SK-N-SH treated with all-trans-retinoic acid at 6 μM for 48 hours (cell line): ENCODE results near the gene JAKMIP1.

Experiments
- ATAC-seq: fragments of 200-7000 bp; cut with Tn5 transposase; 3 replicates; pipeline ENCODE4 v1.9.1; 2020; ENCODE audit warnings: mild to moderate bottlenecking, moderate library complexity
- ARNTL ChIP-seq: fragments of 450-650 bp; formaldehyde crosslinking; IDR thresholded peaks from 2 replicates; pipeline ENCODE4 v1.5.0; 2020; ENCODE audit warnings: low read depth, mild to moderate bottlenecking, moderate library complexity, borderline replicate concordance
- BACH2 ChIP-seq: fragments of 250-450 bp; sonication (Bioruptor Pico); IDR thresholded peaks from 2 replicates; pipeline ENCODE4 v1.9.0; 2021; ENCODE audit warnings: mild to moderate bottlenecking, borderline replicate concordance
- CREB5 ChIP-seq: fragments of 250-450 bp; sonication (Bioruptor Pico); IDR thresholded peaks from 2 replicates; pipeline ENCODE4 v1.5.1; 2020; ENCODE audit warnings: low read depth, mild to moderate bottlenecking, moderate library complexity
- CSDC2 ChIP-seq: fragments of 250-450 bp; sonication (Bioruptor Pico); IDR thresholded peaks from 2 replicates; pipeline ENCODE4 v1.5.0; 2020; ENCODE audit warnings: mild to moderate bottlenecking, moderate library complexity
- CSRNP3 ChIP-seq: fragments of 250-450 bp; sonication (Bioruptor Pico); IDR thresholded peaks from 2 replicates; pipeline ENCODE4 v1.5.1; 2021; ENCODE audit warnings: mild to moderate bottlenecking, moderate library complexity
- ESRRG ChIP-seq: fragments of 250-450 bp; sonication (Bioruptor Pico); IDR thresholded peaks from 2 replicates; pipeline ENCODE4 v1.6.1; 2021; ENCODE audit warnings: mild to moderate bottlenecking
- GLIS3 ChIP-seq: fragments of 250-450 bp; sonication (Bioruptor Pico); IDR thresholded peaks from 2 replicates; pipeline ENCODE4 v1.5.0; 2020; ENCODE audit warnings: mild to moderate bottlenecking, moderate library complexity
- ISL1 ChIP-seq: fragments of 250-450 bp; sonication (Bioruptor Pico); IDR thresholded peaks from 2 replicates; pipeline ENCODE4 v2.1.2; 2022; ENCODE audit warnings: mild to moderate bottlenecking, moderate library complexity
- OSR1 ChIP-seq: fragments of 250-450 bp; sonication (Bioruptor Pico); IDR thresholded peaks from 2 replicates; pipeline ENCODE4 v1.8.0; 2022; ENCODE audit warnings: moderate library complexity, mild to moderate bottlenecking, inconsistent platforms
- PATZ1 ChIP-seq: fragments of 250-450 bp; sonication (Bioruptor Pico); IDR thresholded peaks from 2 replicates; pipeline ENCODE4 v1.8.0; 2020; ENCODE audit warnings: mild to moderate bottlenecking, moderate library complexity, borderline replicate concordance
- POU6F1 ChIP-seq: fragments of 250-450 bp; sonication (Bioruptor Pico); IDR thresholded peaks from 2 replicates; pipeline ENCODE4 v1.8.0; 2021; ENCODE audit warnings: low read depth, mild to moderate bottlenecking, moderate library complexity, borderline replicate concordance
- PPARA ChIP-seq: fragments of 250-450 bp; sonication (Bioruptor Pico); IDR thresholded peaks from 2 replicates; pipeline ENCODE4 v1.5.0; 2020; ENCODE audit warnings: mild to moderate bottlenecking, borderline replicate concordance
- RARB ChIP-seq: fragments of 250-450 bp; sonication (Bioruptor Pico); IDR thresholded peaks from 2 replicates; pipeline ENCODE4 v1.8.0; 2021; ENCODE audit warnings: mild to moderate bottlenecking, moderate library complexity
- SNAI2 ChIP-seq: fragments of 250-450 bp; sonication (Bioruptor Pico); IDR thresholded peaks from 2 replicates; pipeline ENCODE4 v1.5.0; 2020; ENCODE audit warnings: mild to moderate bottlenecking, moderate library complexity
- TCF4 ChIP-seq: fragments of 250-450 bp; sonication (Bioruptor Pico); IDR thresholded peaks from 2 replicates; pipeline ENCODE4 v1.8.0; 2021; ENCODE audit warnings: mild to moderate bottlenecking, moderate library complexity, borderline replicate concordance
- TOX ChIP-seq: fragments of 250-450 bp; sonication (Bioruptor Pico); IDR thresholded peaks from 2 replicates; pipeline ENCODE4 v1.8.0; 2021; ENCODE audit warnings: mild to moderate bottlenecking, moderate library complexity, borderline replicate concordance
- TSHZ2 ChIP-seq: fragments of 250-450 bp; sonication (Bioruptor Pico); IDR thresholded peaks from 2 replicates; pipeline ENCODE4 v1.5.0; 2020; ENCODE audit warnings: mild to moderate bottlenecking, moderate library complexity
- ZC3H10 ChIP-seq: fragments of 250-450 bp; sonication (Bioruptor Pico); IDR thresholded peaks from 2 replicates; pipeline ENCODE4 v1.5.1; 2021; ENCODE audit warnings: mild to moderate bottlenecking, moderate library complexity
- ZFP30 ChIP-seq: fragments of 450-650 bp; formaldehyde crosslinking; IDR thresholded peaks from 2 replicates; pipeline ENCODE4 v1.5.0; 2022; ENCODE audit warnings: mild to moderate bottlenecking, moderate library complexity
- ZNF565 ChIP-seq: fragments of 450-650 bp; formaldehyde crosslinking; conservative IDR thresholded peaks from 2 replicates; pipeline ENCODE4 v1.5.0; 2020; ENCODE audit warnings: low read depth, mild to moderate bottlenecking, moderate library complexity
- ZNF70 ChIP-seq: fragments of 450-650 bp; formaldehyde crosslinking; IDR thresholded peaks from 2 replicates; pipeline ENCODE4 v1.5.0; 2020; ENCODE audit warnings: mild to moderate bottlenecking, moderate library complexity
- ZNF8 ChIP-seq: fragments of 450-650 bp; formaldehyde crosslinking; IDR thresholded peaks from 2 replicates; pipeline ENCODE4 v1.5.0; 2020; ENCODE audit warnings: mild to moderate bottlenecking, moderate library complexity

Gene JAKMIP1

GRCh38 chr4:6017030-6017429, 183.3 kb downstream of the JAKMIP1 start:
- TF ChIP-seq PPARA (CRISPR knock-in tag) (no peak), CSDC2 (CRISPR knock-in tag) (no peak), BACH2 (CRISPR knock-in tag) (no peak)
- no peak for ATAC-seq

DNA sequence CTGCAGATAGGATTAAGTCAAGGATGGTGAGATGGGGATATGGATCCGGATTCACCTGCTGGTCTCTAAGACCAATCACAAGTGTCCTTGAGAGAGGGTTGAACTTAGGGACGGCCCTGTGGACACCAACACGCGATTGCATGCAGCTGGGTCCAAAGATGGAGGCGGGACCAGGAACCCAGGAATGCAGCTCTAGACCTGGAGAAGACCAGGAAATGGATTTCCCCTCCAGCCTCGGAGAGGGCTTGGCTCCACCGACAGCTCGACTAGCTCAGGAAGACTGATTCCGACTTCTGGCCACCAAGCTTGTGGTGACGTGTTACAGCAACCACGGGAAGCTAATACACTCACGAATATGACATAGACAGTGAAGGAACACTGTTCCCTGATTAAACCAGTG, 186.8 kb downstream of the JAKMIP1 start:
- TF ChIP-seq CREB5 (CRISPR knock-in tag) (no peak), ESRRG (no peak), ZNF565 (CRISPR knock-in tag) (no peak), ZC3H10 (CRISPR knock-in tag) (no peak), OSR1 (CRISPR knock-in tag) (no peak), SNAI2 (CRISPR knock-in tag) (no peak), ZNF70 (CRISPR knock-in tag) (no peak), RARB (CRISPR knock-in tag) (no peak), CSRNP3 (no peak), BACH2 (CRISPR knock-in tag) (no peak), POU6F1 (no peak), ZFP30 (CRISPR knock-in tag) (no peak), PPARA (CRISPR knock-in tag) (no peak), ARNTL (no peak), TSHZ2 (no peak), GLIS3 (CRISPR knock-in tag) (no peak), ISL1 (CRISPR knock-in tag) (no peak), TOX (CRISPR knock-in tag) (no peak), TCF4 (CRISPR knock-in tag) (no peak), ZNF8 (CRISPR knock-in tag) (no peak)
- ATAC-seq = no peak

DNA sequence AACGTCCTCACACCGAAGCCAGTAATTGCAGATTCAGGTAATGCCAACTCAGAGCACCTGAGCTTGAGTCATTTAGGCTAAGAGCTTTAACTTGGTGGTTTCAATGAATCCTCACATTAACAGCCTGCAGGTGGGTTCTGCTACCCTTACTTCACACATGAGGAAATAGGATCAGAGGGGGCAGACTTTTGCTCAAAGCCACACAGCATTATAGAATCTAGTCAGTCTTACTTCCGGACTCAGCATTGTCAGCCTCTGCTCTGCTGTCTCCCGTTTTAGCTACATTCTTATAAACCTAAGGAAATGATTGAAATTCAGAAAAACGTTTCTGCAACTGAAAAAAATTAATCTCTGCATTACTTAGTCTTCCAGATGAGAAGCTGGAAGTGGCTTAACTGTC, 188.1 kb downstream of the JAKMIP1 start:
- no peak for TF ChIP-seq OSR1 (CRISPR knock-in tag)
- no peak for TF ChIP-seq CSRNP3
- TF ChIP-seq TOX (CRISPR knock-in tag) = no peak
- no peak for TF ChIP-seq ZNF70 (CRISPR knock-in tag)
- TF ChIP-seq TCF4 (CRISPR knock-in tag) = no peak
- no peak for TF ChIP-seq ZNF565 (CRISPR knock-in tag)
- ATAC-seq = no peak

DNA sequence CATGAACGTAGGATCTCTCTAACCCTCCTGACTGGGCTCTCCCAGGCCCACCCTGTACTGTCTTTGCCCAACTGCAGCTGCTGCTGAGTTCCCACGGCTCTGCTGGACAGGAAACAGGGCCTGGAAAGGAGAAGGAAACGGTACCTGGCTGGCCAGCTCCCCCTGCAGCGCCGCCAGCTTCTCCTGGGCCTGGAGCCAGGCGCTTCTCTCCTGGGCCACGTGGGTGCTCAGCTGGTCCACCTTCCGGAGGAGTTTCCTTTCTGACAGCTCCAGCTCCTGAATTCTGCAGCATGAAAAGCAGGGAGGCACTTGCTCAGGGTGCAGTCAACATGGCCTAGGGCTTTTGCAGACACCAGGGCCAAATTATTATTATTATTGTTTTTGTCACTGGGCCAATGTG, 188.7 kb downstream of the JAKMIP1 start:
- no peak for ATAC-seq
- TF ChIP-seq RARB (CRISPR knock-in tag) (no peak), TOX (CRISPR knock-in tag) (no peak), ZC3H10 (CRISPR knock-in tag) (no peak), CREB5 (CRISPR knock-in tag) (no peak), ZNF70 (CRISPR knock-in tag) (no peak), SNAI2 (CRISPR knock-in tag) (no peak), ZNF8 (CRISPR knock-in tag) (no peak), CSDC2 (CRISPR knock-in tag) (no peak), PATZ1 (CRISPR knock-in tag) (no peak), BACH2 (CRISPR knock-in tag) (no peak)
